Lung (tissue), 12 donors: ENCODE data around the gene PLA2G4A. TPM values are rescaled to one million over a fixed set of nuclear protein-coding genes. Genes with fewer than 3 reads are reported as not detected.

Experiments
- ATAC-seq: fragments of 200-7000 bp; cut with Tn5 transposase; one replicate; pipeline ENCODE4 v1.9.1; 2020; ENCODE audit warnings: moderate number of reproducible peaks; ENCODE audit not compliant: insufficient read depth, low FRiP score
- DNase-seq, 3 donors: peaks; one replicate each; pipeline ENCODE4 v3.0.0-alpha.2; 2013 to 2017
- H3K27ac ChIP-seq, 2 donors: one replicate each; pipeline ENCODE4 v1.5.1; 2013; ENCODE audit warnings: mild to moderate bottlenecking in 2 of 2, moderate library complexity in 2 of 2, control low read depth in 1 of 2, inconsistent platforms in 1 of 2, low read depth in 1 of 2, low read length in 1 of 2
- H3K27me3 ChIP-seq, 3 donors: one replicate each; pipeline ENCODE4 v1.5.1; 2013; ENCODE audit warnings: low read length in 2 of 3; ENCODE audit not compliant: control insufficient read depth in 3 of 3, insufficient read depth in 3 of 3
- H3K36me3 ChIP-seq, 4 donors: one replicate each; pipeline ENCODE4 v1.5.1; 2013; ENCODE audit warnings: low read length in 4 of 4, mild to moderate bottlenecking in 1 of 4, moderate library complexity in 1 of 4; ENCODE audit not compliant: control insufficient read depth in 4 of 4, insufficient read depth in 4 of 4
- H3K4me1 ChIP-seq, 5 donors: one replicate each; pipeline ENCODE4 v1.5.1; 2013; ENCODE audit warnings: low read length in 5 of 5, mild to moderate bottlenecking in 2 of 5, moderate library complexity in 1 of 5; ENCODE audit not compliant: control insufficient read depth in 5 of 5, insufficient read depth in 5 of 5
- H3K4me3 ChIP-seq: one replicate; pipeline ENCODE4 v1.5.1; 2013; ENCODE audit warnings: mild to moderate bottlenecking, control low read depth, moderate library complexity
- H3K9ac ChIP-seq, 2 donors: one replicate each; pipeline ENCODE4 v1.5.1; 2013; ENCODE audit warnings: low read length in 2 of 2, control low read depth in 1 of 2; ENCODE audit not compliant: insufficient read depth in 1 of 2
- H3K9me3 ChIP-seq, 4 donors: one replicate each; pipeline ENCODE4 v1.5.1; 2013; ENCODE audit warnings: low read length in 3 of 4, mild to moderate bottlenecking in 1 of 4, moderate library complexity in 1 of 4; ENCODE audit not compliant: control insufficient read depth in 4 of 4, insufficient read depth in 3 of 4
- CTCF ChIP-seq: IDR thresholded peaks from 2 replicates; pipeline ENCODE4 v1.5.1; 2012; ENCODE audit warnings: mild to moderate bottlenecking; ENCODE audit errors: control extremely low read depth, extremely low read depth
- WGBS, 2 donors: extraction: QIAGEN DNeasy Blood & Tissue Kit; methylation state at CpG; one replicate each; pipeline ENCODE4 v1.1.7; 2013; 5-methylcytosine and 5-hydroxymethylcytosine counted together
- polyA plus RNA-seq, 2 donors: library from polyadenylated mRNA; stranded (reverse); fragments of 200-250 nt; gene quantifications; one replicate each; pipeline ENCODE4 v1.2.1, GENCODE V29; 2013
- total RNA-seq, 2 donors: library from RNA; depleted of rRNA in 1 of 2; stranded (reverse); fragments of >200 nt in 1 of 2; gene quantifications; one replicate each; pipeline ENCODE4 v1.2.1, GENCODE V29; 2014 to 2021
- donor health status: control.
- donor health status: control.
- donor health status: Bipolar disorder and iron deficiency.
- donor health status: healthy.
- donor health status: DM: yes; HTN: yes; CAD: no.

Gene PLA2G4A
- total and polyA plus RNA-seq, 4 donors = 2.5 to 8.1 (median 6.4) TPM

GRCh38 chr1:186873687-186874086 is 44.9 kb downstream of the PLA2G4A start:
- Histone ChIP-seq H3K36me3 (no peaks in the 10 kb centered on the region), H3K4me1 (no peaks in the 10 kb centered on the region), H3K4me3 (no peak overlapping the region), H3K9me3 (no peaks in the 10 kb centered on the region), H3K27me3 (no peaks in the 10 kb centered on the region), H3K27ac (no peak overlapping the region), H3K9ac (no peak overlapping the region)
- WGBS, 2 donors = 84 to 94% methylated on average over 1 of the region's 1 CpG
- no peak for TF ChIP-seq CTCF
- DNase-seq (no peak), ATAC-seq (no peak)

DNA sequence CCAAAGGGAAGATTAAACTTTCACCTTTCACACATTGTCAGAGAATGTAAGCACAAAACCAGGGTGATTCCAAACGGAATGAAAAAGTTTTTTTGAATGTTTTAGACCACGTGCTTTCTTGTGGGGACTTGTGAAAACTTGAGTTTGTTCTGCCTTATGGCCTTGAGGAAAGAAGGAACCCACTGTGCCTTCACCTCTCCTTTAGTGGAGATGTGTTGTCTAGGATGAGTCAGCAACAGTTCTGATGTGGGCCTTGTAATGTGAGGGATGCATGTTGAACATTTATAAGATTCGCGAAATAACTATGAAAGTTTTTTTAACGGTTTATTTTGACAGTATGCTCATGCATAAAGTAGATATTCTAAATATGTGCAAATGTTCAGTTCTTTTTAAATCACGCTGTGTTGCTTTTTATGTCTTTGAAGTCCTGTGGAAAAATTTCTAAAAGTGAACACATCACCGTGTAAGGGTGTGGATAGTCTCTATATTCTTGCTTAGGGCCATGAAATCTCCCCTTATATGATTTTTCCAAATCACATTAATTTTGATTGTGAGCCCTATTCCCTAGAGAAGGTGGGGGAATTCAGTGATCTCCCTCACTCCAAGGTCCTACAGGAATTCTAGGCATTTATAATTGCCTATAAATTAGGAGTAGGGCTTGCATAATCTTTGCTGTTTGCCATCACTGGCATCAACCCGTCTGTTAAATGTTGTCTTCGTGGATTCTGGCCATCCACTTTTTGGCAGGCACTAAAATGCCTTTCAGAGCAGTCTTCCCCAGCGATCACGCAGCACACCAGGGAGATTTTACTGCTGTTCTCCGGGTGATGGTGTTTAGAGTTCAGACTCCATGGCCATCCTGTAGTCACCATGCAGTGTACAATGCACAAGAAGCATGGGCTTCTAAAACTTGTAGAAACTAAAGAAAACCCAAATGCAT is 47.4 kb downstream of the PLA2G4A start:
- ATAC-seq (no peak), DNase-seq (no peak)
- Histone ChIP-seq H3K4me3 (no peak overlapping the region), H3K36me3 (no peaks in the 10 kb centered on the region), H3K4me1 (no peaks in the 10 kb centered on the region), H3K27ac (no peak overlapping the region), H3K9ac (no peak overlapping the region), H3K27me3 (no peaks in the 10 kb centered on the region), H3K9me3 (no peaks in the 10 kb centered on the region)
- no peak for TF ChIP-seq CTCF
- 88 to 92% methylated on average over 12 of the region's 12 CpGs for WGBS, 2 donors

DNA sequence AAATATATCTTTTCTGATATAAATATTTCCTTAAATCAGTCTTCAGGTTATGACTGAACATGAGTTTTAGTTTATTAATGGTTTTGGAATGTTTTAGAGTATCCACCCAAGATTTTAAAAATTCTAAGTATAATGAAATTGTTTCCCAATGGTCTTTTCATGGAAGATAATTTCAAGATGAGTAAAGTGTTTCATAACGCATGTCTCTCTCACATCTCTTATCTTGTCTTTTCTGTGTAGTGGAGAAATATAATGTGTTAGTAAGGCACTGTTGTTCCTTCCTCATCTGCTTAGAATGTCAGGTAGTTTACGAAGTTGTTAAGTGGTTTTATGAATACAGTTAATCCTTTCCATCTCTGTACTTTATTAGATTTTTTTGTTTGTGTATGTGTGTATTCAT is 49.6 kb downstream of the PLA2G4A start:
- H3K9ac ChIP-seq = no peak overlapping the region
- H3K36me3 ChIP-seq = no peaks in the 10 kb centered on the region
- H3K4me3 ChIP-seq = no peak overlapping the region
- no peak for ATAC-seq
- TF ChIP-seq CTCF = no peak
- no peaks in the 10 kb centered on the region for H3K27me3 ChIP-seq
- H3K4me1 ChIP-seq = no peaks in the 10 kb centered on the region
- no peaks in the 10 kb centered on the region for H3K9me3 ChIP-seq
- WGBS, 2 donors = 79 to 83% methylated on average over 2 of the region's 2 CpGs
- no peak for DNase-seq
- H3K27ac ChIP-seq = no peak overlapping the region
